Limb (tissue), 2 donors: Measurements from ENCODE around the gene PRDM16.

Experiments
- DNase-seq, 2 donors: peaks; one replicate each; pipeline ENCODE4 v3.0.0-alpha.2; 2016; ENCODE audit errors: extremely low spot score in 2 of 2

Gene PRDM16

GRCh38 chr1:3384407-3384806 is 315.4 kb downstream of the PRDM16 start:
- no peak for DNase-seq

- peak in 1 of 2 donors; percentile 62 for DNase-seq
Measured at GRCh38 chr1:3386205-3387002, 317.4 kb downstream of the PRDM16 start.

- DNase-seq, result no peak
Measured at GRCh38 chr1:3387401-3387800, 318.4 kb downstream of the PRDM16 start.

GRCh38 chr1:3389093-3389833 is 320.3 kb downstream of the PRDM16 start:
- no peak for DNase-seq

GRCh38 chr1:3390291-3390690 is 321.3 kb downstream of the PRDM16 start:
- DNase-seq, result no peak

GRCh38 chr1:3391711-3392110 is 322.7 kb downstream of the PRDM16 start:
- DNase-seq, result no peak

- DNase-seq, result peak; percentile 13 to 57
Measured at GRCh38 chr1:3393024-3393986, 324.3 kb downstream of the PRDM16 start.

GRCh38 chr1:3393987-3394920 is 325.3 kb downstream of the PRDM16 start:
- DNase-seq, result no peak

- no peak for DNase-seq
Measured at GRCh38 chr1:3396411-3396810, 327.4 kb downstream of the PRDM16 start.

GRCh38 chr1:3397311-3397710 is 328.3 kb downstream of the PRDM16 start:
- DNase-seq, result no peak

- DNase-seq, result no peak
Measured at GRCh38 chr1:3398396-3399140, 329.6 kb downstream of the PRDM16 start.

- no peak for DNase-seq
Measured at GRCh38 chr1:3399732-3400131, 330.7 kb downstream of the PRDM16 start.

GRCh38 chr1:3401585-3402257 is 332.7 kb downstream of the PRDM16 start:
- DNase-seq, result no peak

- no peak for DNase-seq
Measured at GRCh38 chr1:3402258-3403010, 333.4 kb downstream of the PRDM16 start.

- no peak for DNase-seq
Measured at GRCh38 chr1:3403011-3403345, 334.0 kb downstream of the PRDM16 start.

GRCh38 chr1:3403388-3404231 is 334.6 kb downstream of the PRDM16 start:
- DNase-seq, result no peak

GRCh38 chr1:3404301-3404700 is 335.3 kb downstream of the PRDM16 start:
- no peak for DNase-seq

GRCh38 chr1:3404801-3405200 is 335.8 kb downstream of the PRDM16 start:
- no peak for DNase-seq
